ENCODE results near the gene MAMSTR.
"Not testable (repeated sequence)": the region's sequence is repeated elsewhere in the genome, so short reads cannot be mapped to it uniquely, and the experiment has no call there.

The MAMSTR gene

GRCh38 chr19:48719263-48720171 lies at the start of gene MAMSTR:
MAMSTR (minus strand) TSS chr19:48719725; CDS start chr19:48719031, 694 bp downstream.
- DNase-seq (ENCODE audit: low read depth in 2 of 3, low spot score in 2 of 3) = no peak

GRCh38 chr19:48768994-48769713 lies 49.6 kb upstream of the MAMSTR start:
- no peak for DNase-seq (ENCODE audit: low read depth in 2 of 3, low spot score in 2 of 3)

GRCh38 chr19:48768171-48768753 lies 48.7 kb upstream of the MAMSTR start:
- not testable (repeated sequence) for DNase-seq (ENCODE audit: low read depth in 2 of 3, low spot score in 2 of 3)

- not testable (repeated sequence) for DNase-seq (ENCODE audit: low read depth in 2 of 3, low spot score in 2 of 3)
These were observed 46.3 kb upstream of the MAMSTR start for GRCh38 chr19:48765816-48766215.

- DNase-seq (ENCODE audit: low read depth in 2 of 3, low spot score in 2 of 3) = no peak
These were observed 41.1 kb upstream of the MAMSTR start for GRCh38 chr19:48760504-48761205.

GRCh38 chr19:48757741-48758144 lies 38.2 kb upstream of the MAMSTR start:
- DNase-seq (ENCODE audit: low read depth in 2 of 3, low spot score in 2 of 3) = no peak

- no peak for DNase-seq (ENCODE audit: low read depth in 2 of 3, low spot score in 2 of 3)
These were observed 37.7 kb upstream of the MAMSTR start for GRCh38 chr19:48757089-48757675.

- no peak for DNase-seq (ENCODE audit: low read depth in 2 of 3, low spot score in 2 of 3)
These were observed 37.2 kb upstream of the MAMSTR start for GRCh38 chr19:48756686-48757085.

- DNase-seq (ENCODE audit: low read depth in 2 of 3, low spot score in 2 of 3) = no peak
These were observed 36.7 kb upstream of the MAMSTR start for GRCh38 chr19:48756212-48756611.

- no peak for DNase-seq (ENCODE audit: low read depth in 2 of 3, low spot score in 2 of 3)
These were observed 36.3 kb upstream of the MAMSTR start for GRCh38 chr19:48755787-48756186.

GRCh38 chr19:48755084-48755641 lies 35.6 kb upstream of the MAMSTR start, which contains the start of gene FGF21:
FGF21 (plus strand) TSS chr19:48755524; CDS start chr19:48756237, 713 bp downstream.
- no peak for DNase-seq (ENCODE audit: low read depth in 2 of 3, low spot score in 2 of 3)

- DNase-seq (ENCODE audit: low read depth in 2 of 3, low spot score in 2 of 3) = no peak
These were observed 33.2 kb upstream of the MAMSTR start, which contains the start of gene FUT1 for GRCh38 chr19:48752496-48753365. FUT1 (minus strand) TSS chr19:48752641; CDS start chr19:48751281, 1,360 bp downstream.

- no peak for DNase-seq (ENCODE audit: low read depth in 2 of 3, low spot score in 2 of 3)
These were observed 32.4 kb upstream of the MAMSTR start for GRCh38 chr19:48751845-48752495.

GRCh38 chr19:48750771-48751504 lies 31.4 kb upstream of the MAMSTR start:
- DNase-seq (ENCODE audit: low read depth in 2 of 3, low spot score in 2 of 3) = no peak

GRCh38 chr19:48750351-48750750 lies 30.8 kb upstream of the MAMSTR start:
- DNase-seq (ENCODE audit: low read depth in 2 of 3, low spot score in 2 of 3) = no peak

GRCh38 chr19:48749571-48750198 lies 30.2 kb upstream of the MAMSTR start:
- DNase-seq (ENCODE audit: low read depth in 2 of 3, low spot score in 2 of 3) = no peak

GRCh38 chr19:48746738-48747575 lies 27.4 kb upstream of the MAMSTR start, which contains the start of gene IZUMO1:
IZUMO1 (minus strand) TSS chr19:48746909; CDS start chr19:48745859, 1,050 bp downstream.
- no peak for DNase-seq (ENCODE audit: low read depth in 2 of 3, low spot score in 2 of 3)

Data from activated CD8-positive, alpha-beta memory T cell treated with anti-CD3 and anti-CD28 coated beads for 48 hours (primary cell).